Measurements from ENCODE around the gene DIP2B. TPM values are rescaled to one million over a fixed set of nuclear protein-coding genes. Genes with fewer than 3 reads are reported as not detected.

Gene DIP2B
- total RNA-seq, 1 donor: 32.6 TPM

DNA sequence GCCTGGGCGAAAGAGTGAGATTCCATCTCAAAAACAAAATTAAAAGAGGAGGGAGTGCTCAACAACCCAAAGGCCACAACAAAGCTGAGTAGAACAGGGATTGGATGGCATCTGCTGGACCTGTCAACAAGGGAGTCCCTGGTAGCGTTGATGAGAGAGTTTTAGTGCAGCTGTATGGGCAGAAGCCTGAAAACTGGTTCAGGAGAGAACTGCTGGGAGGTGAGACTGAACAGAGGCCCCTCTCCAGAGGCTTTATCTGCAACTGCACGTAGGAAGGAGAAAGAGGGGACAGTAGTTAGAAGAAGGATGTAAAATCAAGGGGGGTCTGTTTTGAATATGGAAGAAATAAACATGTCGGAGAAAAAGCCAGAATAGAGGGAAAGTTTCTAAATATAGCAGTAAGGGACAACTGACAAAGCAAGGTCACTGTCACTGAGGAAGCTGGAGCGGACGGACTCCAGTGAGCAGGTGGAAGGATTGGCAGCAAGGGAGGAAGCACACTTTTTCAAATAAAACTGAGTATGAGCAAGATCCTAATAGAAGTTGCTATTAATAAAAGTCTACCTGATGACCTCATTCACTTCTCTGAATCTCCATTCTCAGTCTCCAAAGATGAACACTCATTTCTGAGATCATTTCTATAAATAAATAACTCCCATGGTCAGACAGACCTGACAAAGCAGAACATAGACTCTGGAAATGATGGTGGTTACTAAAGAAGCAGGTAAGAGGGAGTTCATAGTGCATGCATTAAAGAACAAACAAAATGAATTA lies 247.3 kb downstream of the DIP2B start:
- no peak for DNase-seq (ENCODE audit: low read depth in 2 of 3, low spot score in 2 of 3)

DNA sequence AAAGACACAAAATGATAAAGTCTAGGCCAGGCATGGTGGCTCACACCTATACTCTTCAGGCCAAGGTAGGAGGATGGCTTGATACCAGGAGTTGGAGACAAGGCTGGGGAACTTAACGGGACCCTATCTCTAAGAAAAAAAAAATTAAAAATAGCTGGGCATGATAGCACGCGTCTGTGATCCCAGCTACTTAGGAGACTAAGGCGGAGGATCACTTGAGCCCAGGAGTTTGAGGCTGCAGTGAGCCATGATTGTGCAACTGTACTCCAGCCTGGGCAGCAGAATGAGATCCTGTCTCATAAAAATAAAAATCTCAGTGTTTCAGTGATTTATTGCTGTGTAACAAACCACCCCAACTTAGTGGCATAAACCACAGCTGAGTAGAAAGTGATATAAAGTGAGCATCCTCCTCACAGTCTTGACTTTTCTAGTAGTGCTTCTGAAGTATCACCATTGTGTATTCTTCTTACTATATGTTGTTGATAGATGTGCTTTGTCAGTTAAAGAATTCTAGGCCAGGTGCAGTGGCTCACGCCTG lies 248.5 kb downstream of the DIP2B start:
- DNase-seq (ENCODE audit: low read depth in 2 of 3, low spot score in 2 of 3): no peak

- peak; percentile 86 to 94 (median 94) for DNase-seq (ENCODE audit: low read depth in 2 of 3, low spot score in 2 of 3)
Observed at GRCh38 chr12:50763639-50764285, 259.0 kb downstream of the DIP2B start, which contains the start of gene ATF1. Gene ATF1, plus strand, starts transcription at chr12:50764101. Its CDS starts 16,045 bp downstream, at chr12:50780146.

GRCh38 chr12:50764286-50765094 lies 259.7 kb downstream of the DIP2B start:
- DNase-seq (ENCODE audit: low read depth in 2 of 3, low spot score in 2 of 3): peak; percentile 26 to 60 (median 37)

DNA sequence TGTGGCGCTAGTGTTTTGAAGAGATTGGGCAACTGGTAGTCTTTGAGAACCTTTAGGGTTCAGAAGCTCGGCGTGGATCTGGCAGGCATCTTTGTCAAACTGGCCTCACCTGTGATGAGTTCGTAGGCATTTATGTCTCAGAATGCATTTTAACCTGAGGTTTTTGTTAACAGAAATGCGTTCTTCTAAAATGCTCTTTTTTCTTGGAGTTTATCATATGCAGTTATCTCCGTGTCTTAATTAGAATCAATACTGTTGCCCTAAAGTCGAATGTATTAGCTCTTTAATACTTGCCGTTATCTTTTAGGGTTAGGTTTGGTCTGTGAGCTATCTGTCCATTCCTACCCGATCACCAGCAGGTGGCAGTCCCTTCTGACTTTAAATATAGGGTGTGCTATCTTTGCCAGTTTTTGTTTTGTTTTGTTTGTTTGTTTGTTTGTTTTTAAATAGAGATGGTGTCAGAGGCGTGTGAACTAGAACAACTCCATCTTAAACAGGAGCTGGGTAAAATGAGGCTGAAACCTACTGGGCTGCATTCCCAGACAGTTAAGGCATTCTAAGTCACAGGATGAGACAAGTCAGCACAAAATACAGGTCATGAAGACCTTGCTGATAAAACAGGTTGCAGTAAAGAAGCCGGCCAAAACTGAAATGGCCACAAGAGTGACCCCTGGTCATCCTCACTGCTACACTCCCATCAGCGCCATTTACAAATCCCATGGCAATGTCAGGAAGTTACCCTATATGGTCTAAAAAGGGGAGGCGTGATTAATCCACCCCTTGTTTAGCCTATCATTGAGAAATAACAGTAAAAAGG lies 260.5 kb downstream of the DIP2B start:
- DNase-seq (ENCODE audit: low read depth in 2 of 3, low spot score in 2 of 3): peak; percentile 35 to 81 (median 63)

- no peak for DNase-seq (ENCODE audit: low read depth in 2 of 3, low spot score in 2 of 3)
Observed at GRCh38 chr12:50768391-50768790, 263.6 kb downstream of the DIP2B start.

- peak in 1 of 3 donors; percentile 25 for DNase-seq (ENCODE audit: low read depth in 2 of 3, low spot score in 2 of 3)
Observed at GRCh38 chr12:50768813-50769212, 264.0 kb downstream of the DIP2B start.

- no peak for DNase-seq (ENCODE audit: low read depth in 2 of 3, low spot score in 2 of 3)
Observed at GRCh38 chr12:50771409-50771808, 266.6 kb downstream of the DIP2B start.

DNA sequence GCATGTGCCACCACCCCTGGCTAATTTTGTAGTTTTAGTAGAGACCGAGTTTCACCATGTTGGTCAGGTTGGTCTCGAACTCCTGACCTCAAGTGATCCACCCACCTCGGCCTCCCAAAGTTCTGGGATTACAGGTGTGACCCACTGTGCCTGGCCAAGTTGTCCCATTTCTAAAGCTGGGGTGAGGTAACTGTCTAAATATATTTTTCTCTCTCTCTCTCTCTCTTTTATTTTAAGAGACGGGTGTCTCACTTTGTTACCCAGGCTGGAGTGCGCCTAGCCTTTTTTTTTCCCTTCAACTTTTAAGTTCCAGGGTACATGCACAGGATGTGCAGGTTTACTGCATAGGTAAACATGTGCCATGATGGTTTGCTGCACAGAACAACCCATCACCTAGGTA lies 267.7 kb downstream of the DIP2B start:
- DNase-seq (ENCODE audit: low read depth in 2 of 3, low spot score in 2 of 3): no peak

- DNase-seq (ENCODE audit: low read depth in 2 of 3, low spot score in 2 of 3): no peak
Observed at GRCh38 chr12:50772877-50773276, 268.1 kb downstream of the DIP2B start.

DNA sequence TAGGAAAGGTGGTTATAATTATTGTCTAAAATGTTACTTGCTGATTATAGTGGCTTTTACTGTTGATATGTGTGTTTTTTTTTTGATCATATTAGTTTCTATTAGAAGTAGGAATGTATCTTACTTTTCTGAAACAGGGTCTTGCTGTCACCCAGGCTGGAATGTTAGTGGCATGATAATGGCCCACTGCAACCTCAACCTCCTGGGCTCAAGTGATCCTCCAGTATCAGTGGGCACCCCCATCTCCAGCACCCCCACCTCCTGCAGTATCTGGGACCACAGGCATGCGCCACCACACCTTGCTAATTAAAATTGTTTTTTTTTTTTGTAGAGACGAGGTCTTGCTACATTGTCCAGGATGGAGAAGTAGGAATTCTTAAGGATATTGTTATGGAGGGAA lies 270.5 kb downstream of the DIP2B start:
- no peak for DNase-seq (ENCODE audit: low read depth in 2 of 3, low spot score in 2 of 3)

DNA sequence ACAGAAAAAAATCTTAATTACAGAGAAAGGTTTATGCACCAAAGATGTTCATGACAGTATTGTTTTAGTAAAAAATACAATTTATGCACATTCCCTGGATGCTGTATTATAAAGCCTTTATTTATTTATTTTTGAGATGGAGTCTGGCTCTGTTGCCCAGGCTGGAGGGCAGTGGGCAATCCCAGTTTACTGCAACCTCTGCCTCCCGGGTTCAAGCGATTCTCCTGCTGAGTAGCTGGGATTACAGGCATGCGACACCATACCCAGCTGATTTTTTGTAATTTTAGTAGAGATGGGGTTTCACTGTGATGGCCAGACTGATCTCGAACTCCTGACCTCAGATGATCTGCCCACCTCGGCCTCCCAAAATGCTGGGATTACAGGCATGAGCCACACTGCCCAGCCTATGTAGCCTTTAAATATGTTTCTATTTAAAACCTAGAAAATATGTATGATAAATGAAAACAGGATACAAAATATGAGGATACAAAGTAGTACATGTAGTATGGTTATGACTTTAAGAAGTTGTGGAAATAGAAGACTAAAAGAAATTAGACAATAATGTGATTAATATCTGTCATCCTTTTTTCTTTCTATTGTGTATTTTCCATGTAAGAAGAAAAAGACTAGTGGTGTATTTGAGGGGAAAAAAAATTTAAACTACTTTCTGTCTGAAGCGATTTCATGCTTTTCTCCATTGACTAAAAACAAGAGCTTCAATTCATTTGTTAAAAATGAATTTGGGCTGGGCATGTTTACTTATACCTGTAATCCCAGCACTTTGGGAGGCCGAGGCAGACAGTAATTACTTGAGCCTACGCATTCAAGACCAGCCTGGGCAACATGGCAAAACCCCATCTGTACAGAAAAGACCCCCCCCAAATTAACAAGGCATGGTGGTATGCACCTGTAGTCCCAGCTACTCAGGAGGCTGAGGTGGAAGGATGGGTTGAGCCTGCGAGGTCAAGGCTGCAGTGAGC lies 272.3 kb downstream of the DIP2B start:
- no peak for DNase-seq (ENCODE audit: low read depth in 2 of 3, low spot score in 2 of 3)

DNA sequence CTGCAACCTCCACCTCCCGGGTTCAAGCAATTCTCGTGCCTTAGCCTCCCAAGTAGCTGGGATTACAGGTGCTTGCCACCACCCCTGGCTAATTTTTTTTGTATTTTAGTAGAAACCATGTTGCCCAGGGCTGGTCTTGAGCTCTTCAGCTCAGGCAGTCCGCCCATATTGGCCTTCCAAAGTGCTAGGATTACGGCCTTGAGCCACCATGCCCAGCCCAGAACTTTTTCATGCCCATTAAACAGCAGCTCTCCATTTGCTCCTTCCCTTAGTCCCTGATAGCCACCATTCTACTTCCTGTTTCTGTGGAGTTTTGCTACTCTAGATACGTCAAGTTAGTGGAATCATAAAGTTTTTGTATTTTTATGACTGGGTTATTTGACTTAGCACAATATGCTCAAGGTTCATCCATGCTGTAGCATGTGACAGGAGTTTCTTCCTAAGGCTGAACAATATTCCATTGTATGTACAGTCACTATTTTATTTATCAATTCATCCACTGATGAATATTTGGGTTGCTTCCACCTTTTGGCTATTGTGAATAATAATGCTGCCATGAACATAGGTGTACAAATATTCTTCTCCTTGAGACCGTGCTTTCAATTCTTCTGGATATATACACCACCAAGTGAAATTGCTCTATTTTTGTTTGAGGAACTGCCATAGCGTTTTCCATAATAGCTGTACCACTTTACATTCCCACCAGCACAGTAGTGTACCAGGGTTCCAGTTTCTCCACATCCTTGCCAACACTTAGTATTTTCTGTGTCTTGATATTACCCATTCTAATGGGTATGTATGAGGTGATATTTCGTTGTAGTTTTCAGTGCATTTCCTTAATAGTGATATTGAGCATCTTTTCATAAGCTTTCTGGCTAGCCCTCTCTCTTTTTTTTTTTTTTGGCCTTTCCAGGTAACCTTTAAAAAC lies 274.1 kb downstream of the DIP2B start:
- no peak for DNase-seq (ENCODE audit: low read depth in 2 of 3, low spot score in 2 of 3)

- no peak for DNase-seq (ENCODE audit: low read depth in 2 of 3, low spot score in 2 of 3)
Observed at GRCh38 chr12:50780013-50780412, 275.2 kb downstream of the DIP2B start.

- DNase-seq (ENCODE audit: low read depth in 2 of 3, low spot score in 2 of 3): no peak
Observed at GRCh38 chr12:50784501-50784900, 279.7 kb downstream of the DIP2B start.

GRCh38 chr12:50785406-50786001 lies 280.7 kb downstream of the DIP2B start:
- no peak for DNase-seq (ENCODE audit: low read depth in 2 of 3, low spot score in 2 of 3)

- no peak for DNase-seq (ENCODE audit: low read depth in 2 of 3, low spot score in 2 of 3)
Observed at GRCh38 chr12:50786498-50787231, 281.9 kb downstream of the DIP2B start.
